ENCODE measurements around the gene ASIC3.

GRCh38 chr7:151000897-151001495, 47.3 kb upstream of the ASIC3 start:
- TF ChIP-seq CTCF (IDR thresholded peaks at IDR 0.05; ENCODE audit: extremely low read depth in 1 of 2, insufficient read depth in 1 of 2, low read depth in 1 of 2, low read length in 2 of 2) (no peak), POLR2A (IDR thresholded peaks at IDR 0.05; ENCODE audit: low read depth, low read length) (no peak), POLR2AphosphoS5 (IDR thresholded peaks at IDR 0.05; ENCODE audit: insufficient read depth, low read depth, low read length) (no peak), FOS (IDR thresholded peaks at IDR 0.05; ENCODE audit: borderline replicate concordance, insufficient read depth, low read length) (no peak), EZH2 (IDR thresholded peaks at IDR 0.05; ENCODE audit: borderline replicate concordance, low read depth, low read length, severe bottlenecking) (no peak), MAX (IDR thresholded peaks at IDR 0.05; ENCODE audit: insufficient read depth, insufficient read length) (no peak), JUN (IDR thresholded peaks at IDR 0.05; ENCODE audit: borderline replicate concordance, insufficient read depth, insufficient read length, low read depth) (no peak), MYC (IDR thresholded peaks at IDR 0.05; ENCODE audit: low read depth, low read length) (no peak), GATA2 (IDR thresholded peaks at IDR 0.05; ENCODE audit: insufficient read depth, insufficient read length, low read depth, low read length) (no peak)

All from endothelial cell of umbilical vein (primary cell).